Keratinocyte (primary cell): ENCODE data around the gene STN1.

ENCODE experiments used
- EZH2 ChIP-seq: IDR thresholded peaks from one replicate; pipeline ENCODE4 v1.6.1; 2012; ENCODE audit warnings: inconsistent platforms, mild to moderate bottlenecking, low read length, moderate library complexity
- TF ChIP-seq, protein P1 (sequence below), 3 experiments: IDR thresholded peaks in 1 of 3; conservative IDR thresholded peaks in 1 of 3; optimal IDR thresholded peaks in 1 of 3; 2 replicates in 2 of 3; 3 replicates in 1 of 3; pipeline versions ENCODE3 to v1.5.1; 2011; ENCODE audit warnings: low read length in 3 of 3, mild to moderate bottlenecking in 3 of 3, moderate library complexity in 2 of 3, control low read depth in 1 of 3, inconsistent platforms in 1 of 3; ENCODE audit not compliant: insufficient read depth in 2 of 3; ENCODE audit errors: extremely low read depth in 1 of 3

DNA sequence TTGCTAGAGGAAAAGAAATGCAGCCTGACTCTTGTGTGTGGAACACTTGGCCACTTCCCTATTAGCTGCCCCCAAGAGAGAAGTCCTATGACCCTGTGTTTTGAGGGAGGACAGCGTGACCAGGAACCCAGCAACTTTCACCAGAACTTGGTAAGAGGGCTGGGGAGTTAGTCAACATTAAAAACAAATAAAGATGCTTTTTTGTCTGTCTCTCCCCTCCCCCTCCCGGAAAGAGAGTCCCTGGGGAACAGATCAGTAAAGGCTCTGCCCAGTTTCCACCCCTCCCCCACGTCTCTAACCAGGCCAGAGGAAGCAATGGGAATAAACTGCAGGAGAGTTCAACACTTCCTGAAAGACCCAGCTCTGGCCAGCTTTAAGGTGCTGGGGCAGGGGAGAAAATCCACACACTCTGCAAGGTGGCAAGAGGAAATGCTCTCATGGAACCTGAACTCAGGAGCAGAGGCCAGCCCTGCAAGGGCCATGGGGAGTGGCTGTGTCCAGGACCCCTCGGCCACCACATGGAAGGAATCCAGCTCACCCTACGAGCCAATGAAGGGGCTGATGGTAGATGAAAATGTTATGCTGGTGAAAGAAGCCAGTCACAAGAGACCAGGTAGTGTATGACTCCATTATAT is 84.1 kb downstream of the STN1 start:
- TF ChIP-seq, protein P1, sequence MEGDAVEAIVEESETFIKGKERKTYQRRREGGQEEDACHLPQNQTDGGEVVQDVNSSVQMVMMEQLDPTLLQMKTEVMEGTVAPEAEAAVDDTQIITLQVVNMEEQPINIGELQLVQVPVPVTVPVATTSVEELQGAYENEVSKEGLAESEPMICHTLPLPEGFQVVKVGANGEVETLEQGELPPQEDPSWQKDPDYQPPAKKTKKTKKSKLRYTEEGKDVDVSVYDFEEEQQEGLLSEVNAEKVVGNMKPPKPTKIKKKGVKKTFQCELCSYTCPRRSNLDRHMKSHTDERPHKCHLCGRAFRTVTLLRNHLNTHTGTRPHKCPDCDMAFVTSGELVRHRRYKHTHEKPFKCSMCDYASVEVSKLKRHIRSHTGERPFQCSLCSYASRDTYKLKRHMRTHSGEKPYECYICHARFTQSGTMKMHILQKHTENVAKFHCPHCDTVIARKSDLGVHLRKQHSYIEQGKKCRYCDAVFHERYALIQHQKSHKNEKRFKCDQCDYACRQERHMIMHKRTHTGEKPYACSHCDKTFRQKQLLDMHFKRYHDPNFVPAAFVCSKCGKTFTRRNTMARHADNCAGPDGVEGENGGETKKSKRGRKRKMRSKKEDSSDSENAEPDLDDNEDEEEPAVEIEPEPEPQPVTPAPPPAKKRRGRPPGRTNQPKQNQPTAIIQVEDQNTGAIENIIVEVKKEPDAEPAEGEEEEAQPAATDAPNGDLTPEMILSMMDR (optimal IDR thresholded peaks at IDR 0.05 in 1 of 3, IDR thresholded peaks at IDR 0.05 in 1 of 3, conservative IDR thresholded peaks at IDR 0.05 in 1 of 3; ENCODE audit: extremely low read depth in 1 of 3, insufficient read depth in 2 of 3, low read length in 3 of 3) = no peak
- TF ChIP-seq EZH2 = no peak
